ENCODE results near the gene OVOL1.
A peak's percentile ranks its signal among the peaks of the same experiment; 100 is the strongest.
"Not testable (repeated sequence)": the region's sequence is repeated elsewhere in the genome, so short reads cannot be mapped to it uniquely, and the experiment has no call there.

Gene OVOL1

GRCh38 chr11:65826984-65827735 is 40.3 kb downstream of the OVOL1 start:
- no peak for TF ChIP-seq Cebpa-rat (IDR thresholded peaks at IDR 0.05)
- no peak overlapping the region for H3K27ac ChIP-seq
- no peaks in the 10 kb centered on the region for H3K9me3 ChIP-seq
- peaks cover 22% of the 10 kb centered on the region for H3K4me1 ChIP-seq
- no peaks in the 10 kb centered on the region for H3K27me3 ChIP-seq
- no peak overlapping the region for H3K4me2 ChIP-seq
- H4K20me1 ChIP-seq: no peaks in the 10 kb centered on the region
- H3K9ac ChIP-seq: no peak overlapping the region
- H3K4me3 ChIP-seq: no peak overlapping the region
- no peaks in the 10 kb centered on the region for H3K36me3 ChIP-seq

GRCh38 chr11:65829459-65829858 is 42.6 kb downstream of the OVOL1 start:
- no peak for TF ChIP-seq Cebpa-rat (IDR thresholded peaks at IDR 0.05)

GRCh38 chr11:65832231-65832630 is 45.4 kb downstream of the OVOL1 start:
- peak overlapping the region; percentile 92 for H3K4me2 ChIP-seq
- H3K4me1 ChIP-seq: peaks cover 33% of the 10 kb centered on the region
- H3K9me3 ChIP-seq: peaks cover 11% of the 10 kb centered on the region
- H3K27me3 ChIP-seq, H4K20me1 ChIP-seq, H3K9ac ChIP-seq, H3K27ac ChIP-seq, H3K36me3 ChIP-seq, H3K4me3 ChIP-seq: not testable (repeated sequence)

More at GRCh38 chr11:65829459-65829858, 42.6 kb downstream of the OVOL1 start:
- no peaks in the 10 kb centered on the region for H3K36me3 ChIP-seq
- H3K9me3 ChIP-seq: no peaks in the 10 kb centered on the region
- H3K4me2 ChIP-seq: no peak overlapping the region; the same call in 1 of the 2 replicates
- H3K27ac ChIP-seq: no peak overlapping the region
- no peaks in the 10 kb centered on the region for H4K20me1 ChIP-seq
- no peak overlapping the region for H3K9ac ChIP-seq
- peaks cover 27% of the 10 kb centered on the region for H3K4me1 ChIP-seq
- H3K27me3 ChIP-seq: no peaks in the 10 kb centered on the region
- no peak overlapping the region for H3K4me3 ChIP-seq

- no peak for TF ChIP-seq Cebpa-rat (IDR thresholded peaks at IDR 0.05)
- peak within 1 kb of the TSS; percentile 76 for H3K4me3 ChIP-seq
- peaks cover 33% of the 10 kb centered on the region for H3K4me1 ChIP-seq
- H4K20me1 ChIP-seq: no peaks in the 10 kb centered on the region
- 0 out of 2 replicates have a peak, but pooled peaks cover 6% of the 10 kb centered on the region for H3K36me3 ChIP-seq
- peak within 1 kb of the TSS; percentile 95 for H3K27ac ChIP-seq
- peak within 1 kb of the TSS; percentile 89 for H3K9ac ChIP-seq
- H3K27me3 ChIP-seq: no peaks in the 10 kb centered on the region
- H3K9me3 ChIP-seq: peaks cover 15% of the 10 kb centered on the region
- peak within 1 kb of the TSS; percentile 92 for H3K4me2 ChIP-seq
These were observed 46.6 kb downstream of the OVOL1 start, which contains the start of gene SNX32 for GRCh38 chr11:65833297-65834030. Gene SNX32 (plus strand): TSS chr11:65833963. CDS start chr11:65834066, 103 bp downstream.

GRCh38 chr11:65834202-65834601 is 47.3 kb downstream of the OVOL1 start:
- Histone ChIP-seq H3K27me3 (no peaks in the 10 kb centered on the region), H3K4me3 (peak overlapping the region; percentile 76), H3K27ac (peak overlapping the region; percentile 95), H3K36me3 (0 out of 2 replicates have a peak, but pooled peaks cover 6% of the 10 kb centered on the region), H3K4me2 (peak overlapping the region; percentile 92), H3K9me3 (peaks cover 15% of the 10 kb centered on the region), H3K9ac (peak overlapping the region; percentile 89), H3K4me1 (peaks cover 33% of the 10 kb centered on the region), H4K20me1 (no peaks in the 10 kb centered on the region)
- no peak for TF ChIP-seq Cebpa-rat (IDR thresholded peaks at IDR 0.05)

- H3K36me3 ChIP-seq: no peaks in the 10 kb centered on the region
- H4K20me1 ChIP-seq: no peaks in the 10 kb centered on the region
- TF ChIP-seq Cebpa-rat (IDR thresholded peaks at IDR 0.05): no peak
- H3K4me2 ChIP-seq: no peak overlapping the region
- peaks cover 5% of the 10 kb centered on the region; the same call in 1 of the 2 replicates for H3K9me3 ChIP-seq
- H3K27me3 ChIP-seq: no peaks in the 10 kb centered on the region
- H3K4me3 ChIP-seq: no peak overlapping the region
- H3K9ac ChIP-seq: no peak overlapping the region
- H3K4me1 ChIP-seq: no peaks in the 10 kb centered on the region
- H3K27ac ChIP-seq: no peak overlapping the region
These were observed 55.3 kb downstream of the OVOL1 start for GRCh38 chr11:65842144-65842543.

- no peak overlapping the region for H3K4me2 ChIP-seq
- H3K9me3 ChIP-seq: no peaks in the 10 kb centered on the region
- 0 out of 2 replicates have a peak, but pooled peaks cover 8% of the 10 kb centered on the region for H4K20me1 ChIP-seq
- H3K27ac ChIP-seq: no peak overlapping the region
- H3K9ac ChIP-seq: no peak overlapping the region
- no peak for TF ChIP-seq Cebpa-rat (IDR thresholded peaks at IDR 0.05)
- no peaks in the 10 kb centered on the region for H3K36me3 ChIP-seq
- no peak overlapping the region for H3K4me3 ChIP-seq
- no peaks in the 10 kb centered on the region for H3K4me1 ChIP-seq
- H3K27me3 ChIP-seq: no peaks in the 10 kb centered on the region
These were observed 56.9 kb downstream of the OVOL1 start for GRCh38 chr11:65843811-65844210.

GRCh38 chr11:65844231-65844872 is 57.5 kb downstream of the OVOL1 start:
- Histone ChIP-seq H4K20me1 (peaks cover 10% of the 10 kb centered on the region; the same call in 1 of the 2 replicates), H3K9me3 (no peaks in the 10 kb centered on the region), H3K4me3 (no peak overlapping the region), H3K9ac (no peak overlapping the region), H3K4me2 (no peak overlapping the region), H3K4me1 (no peaks in the 10 kb centered on the region), H3K27me3 (no peaks in the 10 kb centered on the region), H3K27ac (no peak overlapping the region), H3K36me3 (no peaks in the 10 kb centered on the region)
- no peak for TF ChIP-seq Cebpa-rat (IDR thresholded peaks at IDR 0.05)

Data from BLaER1 (cell line).